RWPE2 (cell line): ENCODE results near the gene ADAP2.
"Not testable (repeated sequence)": the region's sequence is repeated elsewhere in the genome, so short reads cannot be mapped to it uniquely, and the experiment has no call there.

Source experiments
- ATAC-seq: fragments of 200-7000 bp; cut with Tn5 transposase; 3 replicates; pipeline ENCODE4 v1.9.1; 2021; ENCODE audit warnings: low read depth
- DNase-seq: peaks from one replicate; pipeline ENCODE4 v3.0.0-alpha.2; 2020; ENCODE audit warnings: low spot score
- H3K27ac ChIP-seq: fragments of 450-650 bp; 2 replicates; pipeline ENCODE4 v1.5.1; 2017; ENCODE audit warnings: mild to moderate bottlenecking; ENCODE audit not compliant: poor library complexity, severe bottlenecking
- H3K27me3 ChIP-seq: fragments of 250-450 bp; sonication (Bioruptor Pico); 2 replicates; pipeline ENCODE4 v1.5.1; 2021; ENCODE audit warnings: mild to moderate bottlenecking, moderate library complexity; ENCODE audit not compliant: insufficient read depth, poor library complexity, severe bottlenecking
- H3K36me3 ChIP-seq: fragments of 250-450 bp; sonication (Bioruptor Pico); 2 replicates; pipeline ENCODE4 v1.5.1; 2020; ENCODE audit warnings: low read depth, mild to moderate bottlenecking, moderate library complexity
- H3K4me1 ChIP-seq: fragments of 250-450 bp; sonication (Bioruptor Pico); 2 replicates; pipeline ENCODE4 v1.5.1; 2021; ENCODE audit warnings: mild to moderate bottlenecking, moderate library complexity; ENCODE audit not compliant: insufficient read depth, poor library complexity, severe bottlenecking
- H3K4me3 ChIP-seq: fragments of 250-450 bp; sonication (Bioruptor Pico); 2 replicates; pipeline ENCODE4 v1.5.1; 2021; ENCODE audit warnings: mild to moderate bottlenecking, moderate library complexity; ENCODE audit not compliant: severe bottlenecking
- H3K9me3 ChIP-seq: fragments of 250-450 bp; sonication (Bioruptor Pico); 2 replicates; pipeline ENCODE4 v1.5.1; 2021; ENCODE audit warnings: mild to moderate bottlenecking, moderate library complexity; ENCODE audit not compliant: severe bottlenecking
- CTCF ChIP-seq: fragments of 450-650 bp; IDR thresholded peaks from one replicate; pipeline ENCODE4 v1.5.1; 2017; ENCODE audit warnings: mild to moderate bottlenecking, moderate library complexity; ENCODE audit not compliant: poor library complexity, severe bottlenecking

The ADAP2 gene

GRCh38 chr17:30924341-30924740, 2.6 kb downstream of the ADAP2 start:
- no peak for ATAC-seq
- H3K27ac ChIP-seq: no peak overlapping the region
- no peak for DNase-seq
- no peaks in the 10 kb centered on the region for H3K4me1 ChIP-seq
- H3K4me3 ChIP-seq: no peak overlapping the region
- H3K27me3 ChIP-seq: peaks cover 35% of the 10 kb centered on the region
- no peak for TF ChIP-seq CTCF
- no peaks in the 10 kb centered on the region for H3K36me3 ChIP-seq
- H3K9me3 ChIP-seq: no peaks in the 10 kb centered on the region

GRCh38 chr17:30926516-30926915, 4.8 kb downstream of the ADAP2 start:
- TF ChIP-seq CTCF: no peak

GRCh38 chr17:30927756-30928155, 6.0 kb downstream of the ADAP2 start:
- H3K4me3 ChIP-seq: no peak overlapping the region
- no peak overlapping the region for H3K27ac ChIP-seq
- H3K27me3 ChIP-seq: peaks cover 16% of the 10 kb centered on the region
- TF ChIP-seq CTCF: no peak
- ATAC-seq (no peak), DNase-seq (no peak)
- H3K9me3 ChIP-seq: no peaks in the 10 kb centered on the region
- no peaks in the 10 kb centered on the region for H3K36me3 ChIP-seq
- no peaks in the 10 kb centered on the region for H3K4me1 ChIP-seq

More at GRCh38 chr17:30926516-30926915, 4.8 kb downstream of the ADAP2 start:
- H3K36me3 ChIP-seq: no peaks in the 10 kb centered on the region
- ATAC-seq: no peak
- H3K27me3 ChIP-seq: peaks cover 25% of the 10 kb centered on the region
- no peak overlapping the region for H3K27ac ChIP-seq
- no peaks in the 10 kb centered on the region for H3K4me1 ChIP-seq
- DNase-seq: no peak
- no peak overlapping the region for H3K4me3 ChIP-seq
- no peaks in the 10 kb centered on the region for H3K9me3 ChIP-seq

- ATAC-seq (no peak), DNase-seq (no peak)
- peaks cover 9% of the 10 kb centered on the region for H3K27me3 ChIP-seq
- no peaks in the 10 kb centered on the region for H3K4me1 ChIP-seq
- no peak for TF ChIP-seq CTCF
- H3K27ac ChIP-seq: no peak overlapping the region
- no peak overlapping the region for H3K4me3 ChIP-seq
- no peaks in the 10 kb centered on the region for H3K36me3 ChIP-seq
- no peaks in the 10 kb centered on the region for H3K9me3 ChIP-seq
Observed at GRCh38 chr17:30928584-30928983, 6.8 kb downstream of the ADAP2 start.

- Histone ChIP-seq H3K4me3 (no peak overlapping the region), H3K27me3 (peaks cover 5% of the 10 kb centered on the region), H3K27ac (no peak overlapping the region), H3K36me3 (no peaks in the 10 kb centered on the region), H3K4me1 (no peaks in the 10 kb centered on the region), H3K9me3 (no peaks in the 10 kb centered on the region)
- ATAC-seq (no peak), DNase-seq (no peak)
- TF ChIP-seq CTCF: no peak
Observed at GRCh38 chr17:30929081-30929633, 7.4 kb downstream of the ADAP2 start.

- not testable (repeated sequence) for H3K9me3 ChIP-seq, H3K36me3 ChIP-seq
Observed at GRCh38 chr17:30929861-30930260, 8.1 kb downstream of the ADAP2 start.

More at GRCh38 chr17:30929861-30930260, 8.1 kb downstream of the ADAP2 start:
- not testable (repeated sequence) for H3K27ac ChIP-seq, H3K27me3 ChIP-seq, DNase-seq, ATAC-seq, H3K4me1 ChIP-seq, H3K4me3 ChIP-seq
